ENCODE measurements around the gene ZNF774.

- TF ChIP-seq CTCF (IDR thresholded peaks at IDR 0.05) (no peak), POLR2A (IDR thresholded peaks at IDR 0.05) (no peak)
Observed at GRCh38 chr15:90340345-90340744, 11.7 kb upstream of the ZNF774 start.

Data from uterus (tissue), 2 donors.